ENCODE measurements around the gene BRPF3.

BRPF3 gene

DNA sequence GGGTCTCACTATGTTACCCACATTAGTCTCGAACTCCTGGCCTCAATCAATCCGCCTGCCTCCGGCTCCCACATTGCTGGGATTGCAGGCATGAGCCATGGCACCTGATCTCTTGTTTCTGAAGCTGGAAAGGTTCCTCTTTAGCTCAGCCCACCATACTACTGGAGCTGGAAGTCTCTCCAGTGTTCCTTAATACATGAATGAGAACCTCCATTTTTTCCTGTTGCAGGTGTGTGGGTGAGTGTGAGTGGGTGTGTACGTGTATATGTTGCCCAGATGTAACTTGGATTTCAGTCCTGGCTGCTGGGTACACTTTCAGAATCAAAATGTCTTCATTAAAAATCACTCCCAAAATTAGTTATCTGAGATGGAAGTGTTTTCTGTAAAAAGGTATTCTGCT lies 84.4 kb downstream of the BRPF3 start:
- H3K4me1 ChIP-seq (ENCODE audit: control insufficient read depth, insufficient read depth, low read length), result no peaks in the 10 kb centered on the region
- no peak overlapping the region for H3K27ac ChIP-seq (ENCODE audit: extremely low read depth, low read depth, low read length)
- TF ChIP-seq ZFHX2 (tag by site-specific recombination; conservative IDR thresholded peaks at IDR 0.05), result peak; percentile 87
- no peak for TF ChIP-seq ZNF549 (tag by site-specific recombination; IDR thresholded peaks at IDR 0.05)
- TF ChIP-seq EGR2 (tag by site-specific recombination; IDR thresholded peaks at IDR 0.05; ENCODE audit: low read depth), result peak; percentile 71; the same call in 1 of the 2 replicates
- H3K36me3 ChIP-seq (ENCODE audit: control insufficient read depth in 2 of 2, insufficient read depth in 1 of 2, low read length in 2 of 2), result no peaks in the 10 kb centered on the region
- ChIA-PET POLR2A (interaction anchor here (0.7 kb wide), 1 partner anchor 8 kb away, joined by 4 read pairs; no protein-coding TSS in a partner anchor), CTCF (interaction anchor here (0.6 to 2.0 kb wide), 4 partner anchors 8 to 593 kb away, joined by 3 to 16 read pairs (median 4); no protein-coding TSS in a partner anchor)
- no peaks in the 10 kb centered on the region for H3K9me3 ChIP-seq (ENCODE audit: control insufficient read depth, insufficient read depth, low read depth, low read length)
- no peak overlapping the region for H3K4me3 ChIP-seq (ENCODE audit: low read depth, low read length)

Data from HEK293 (cell line).